ENCODE results near the gene EPHA4.

GRCh38 chr2:221494556-221494955, 77.5 kb downstream of the EPHA4 start:
- TF ChIP-seq GATA2 (IDR thresholded peaks at IDR 0.05; ENCODE audit: low read depth, low read length) (no peak), GATA3 (IDR thresholded peaks at IDR 0.05; ENCODE audit: low read depth, low read length) (no peak)
